ENCODE results near the gene KBTBD4.

The KBTBD4 gene

DNA sequence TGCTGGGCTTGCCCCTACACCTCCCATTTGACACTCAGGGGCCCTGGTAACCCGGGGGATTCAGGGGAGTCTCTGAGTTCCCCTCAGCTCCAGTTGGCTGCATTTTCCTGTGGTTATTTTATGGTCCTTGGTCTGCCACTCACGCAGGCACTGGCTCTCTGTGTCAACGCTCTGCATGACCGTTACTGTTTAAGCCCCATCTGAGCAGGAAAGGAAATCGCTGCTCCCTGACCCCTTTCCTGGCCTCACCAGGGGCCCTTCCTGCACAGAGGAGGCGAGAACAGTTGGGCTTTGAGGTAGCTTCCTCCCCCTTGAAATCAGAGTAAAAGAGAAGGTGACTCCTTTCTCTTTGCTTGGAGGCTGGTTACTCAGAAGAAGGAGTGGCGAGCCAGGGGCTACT lies 13.0 kb upstream of the KBTBD4 start:
- no peak overlapping the region for H3K4me3 ChIP-seq (ENCODE audit: low read length)
- DNase-seq (ENCODE audit: low read depth): no peak
- TF ChIP-seq CTCF (conservative IDR thresholded peaks at IDR 0.05; ENCODE audit: low read depth, low read length): no peak

GRCh38 chr11:47589977-47590861 lies 11.4 kb upstream of the KBTBD4 start:
- H3K4me3 ChIP-seq (ENCODE audit: low read length): peak overlapping the region; percentile 5
- no peak for DNase-seq (ENCODE audit: low read depth)
- no peak for TF ChIP-seq CTCF (conservative IDR thresholded peaks at IDR 0.05; ENCODE audit: low read depth, low read length)

DNA sequence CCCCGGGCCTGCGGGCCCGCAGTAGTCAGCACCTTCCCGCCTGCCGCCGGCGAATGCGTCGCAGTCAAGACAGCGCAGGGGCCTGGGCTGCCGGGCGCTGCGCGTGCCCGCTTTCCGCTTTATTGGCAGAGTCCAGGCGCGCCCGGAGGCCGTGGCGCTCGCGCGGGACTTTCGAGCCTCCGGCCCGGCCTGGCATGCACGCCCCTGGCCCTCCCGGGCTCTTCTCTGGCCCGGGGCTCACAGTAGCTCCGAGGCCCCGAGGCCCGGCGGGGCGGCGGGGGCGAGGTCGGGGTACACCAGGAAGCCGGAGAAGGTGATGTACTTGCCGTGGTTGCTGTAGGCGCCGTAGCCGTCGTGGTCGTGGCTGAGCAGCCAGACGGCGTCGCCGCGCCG lies 10.8 kb upstream of the KBTBD4 start:
- TF ChIP-seq CTCF (conservative IDR thresholded peaks at IDR 0.05; ENCODE audit: low read depth, low read length): no peak
- DNase-seq (ENCODE audit: low read depth): no peak

GRCh38 chr11:47589118-47589517 lies 10.3 kb upstream of the KBTBD4 start:
- TF ChIP-seq CTCF (conservative IDR thresholded peaks at IDR 0.05; ENCODE audit: low read depth, low read length): no peak
- DNase-seq (ENCODE audit: low read depth): no peak
- no peak overlapping the region for H3K4me3 ChIP-seq (ENCODE audit: low read length)

More for the DNA sequence above, 10.8 kb upstream of the KBTBD4 start:
- H3K4me3 ChIP-seq (ENCODE audit: low read length): no peak overlapping the region

GRCh38 chr11:47587723-47588326 lies 9.1 kb upstream of the KBTBD4 start:
- H3K4me3 ChIP-seq (ENCODE audit: low read length): no peak overlapping the region
- DNase-seq (ENCODE audit: low read depth): no peak
- no peak for TF ChIP-seq CTCF (conservative IDR thresholded peaks at IDR 0.05; ENCODE audit: low read depth, low read length)

DNA sequence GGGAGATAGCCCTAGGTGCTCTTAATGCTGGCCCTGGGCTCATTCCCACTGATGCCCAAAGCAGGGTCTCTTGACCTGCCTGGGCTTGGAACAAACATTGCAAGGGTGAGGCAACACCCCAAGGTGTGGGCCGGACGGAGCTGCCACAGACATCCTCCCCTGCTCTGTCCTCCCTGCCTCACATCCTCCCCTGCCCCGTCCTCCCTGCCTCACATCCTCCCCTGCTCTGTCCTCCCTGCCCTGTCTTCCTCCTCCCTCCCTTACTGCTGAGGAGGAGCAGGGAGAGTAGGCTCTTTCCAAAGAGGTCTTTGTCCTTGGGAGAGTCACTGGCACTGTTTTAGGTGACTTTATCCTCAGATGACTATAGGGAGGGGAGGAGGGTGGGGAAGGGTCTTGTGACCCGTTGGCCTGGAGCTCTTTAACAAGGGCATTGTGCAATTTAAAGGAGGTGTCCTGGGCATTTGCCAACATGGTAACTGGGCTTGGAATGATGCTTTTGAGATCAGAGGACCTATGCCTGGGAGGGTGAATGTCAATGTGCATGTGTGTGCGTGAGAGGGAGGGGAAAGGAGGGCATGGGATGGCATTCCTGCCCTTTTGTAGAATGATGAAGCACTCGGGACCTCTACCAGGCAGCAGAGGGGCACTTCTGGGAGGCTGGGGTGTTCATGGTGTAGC lies 8.4 kb upstream of the KBTBD4 start:
- DNase-seq (ENCODE audit: low read depth): no peak
- no peak overlapping the region for H3K4me3 ChIP-seq (ENCODE audit: low read length)
- no peak for TF ChIP-seq CTCF (conservative IDR thresholded peaks at IDR 0.05; ENCODE audit: low read depth, low read length)
